Activated naive CD4-positive, alpha-beta T cell treated with anti-CD3 and anti-CD28 coated beads, Interleukin-2, amount 50 U/mL, for 24 hours (primary cell): ENCODE results near the gene C1orf21.

Experiments used
- H3K27ac Mint-ChIP-seq: one replicate; pipeline ENCODE4 v1.8.0; 2021; ENCODE audit warnings: mild to moderate bottlenecking, mixed read lengths
- H3K27me3 Mint-ChIP-seq: one replicate; pipeline ENCODE4 v1.8.0; 2021; ENCODE audit warnings: mixed read lengths
- H3K36me3 Mint-ChIP-seq: one replicate; pipeline ENCODE4 v1.8.0; 2021; ENCODE audit warnings: mixed read lengths
- H3K4me1 Mint-ChIP-seq: one replicate; pipeline ENCODE4 v1.8.0; 2021; ENCODE audit warnings: mixed read lengths
- H3K4me3 Mint-ChIP-seq: one replicate; pipeline ENCODE4 v1.8.0; 2021; ENCODE audit warnings: mild to moderate bottlenecking, mixed read lengths
- H3K9me3 Mint-ChIP-seq: one replicate; pipeline ENCODE4 v1.8.0; 2021; ENCODE audit warnings: mixed read lengths

C1orf21 gene

GRCh38 chr1:184626076-184627006 is 239.5 kb downstream of the C1orf21 start:
- H3K36me3 Mint-ChIP-seq, result no peaks in the 10 kb centered on the region
- H3K4me3 Mint-ChIP-seq, result no peak overlapping the region
- no peaks in the 10 kb centered on the region for H3K4me1 Mint-ChIP-seq
- no peaks in the 10 kb centered on the region for H3K9me3 Mint-ChIP-seq
- H3K27me3 Mint-ChIP-seq, result peaks cover 2% of the 10 kb centered on the region
- no peak overlapping the region for H3K27ac Mint-ChIP-seq

GRCh38 chr1:184627007-184627341 is 240.1 kb downstream of the C1orf21 start:
- Mint-ChIP-seq H3K9me3 (no peaks in the 10 kb centered on the region), H3K36me3 (no peaks in the 10 kb centered on the region), H3K27ac (no peak overlapping the region), H3K27me3 (peaks cover 2% of the 10 kb centered on the region), H3K4me3 (no peak overlapping the region), H3K4me1 (no peaks in the 10 kb centered on the region)

- H3K4me3 Mint-ChIP-seq, result no peak overlapping the region
- no peak overlapping the region for H3K27ac Mint-ChIP-seq
- H3K4me1 Mint-ChIP-seq, result no peaks in the 10 kb centered on the region
- no peaks in the 10 kb centered on the region for H3K36me3 Mint-ChIP-seq
- H3K9me3 Mint-ChIP-seq, result no peaks in the 10 kb centered on the region
- peaks cover 2% of the 10 kb centered on the region for H3K27me3 Mint-ChIP-seq
Observed at GRCh38 chr1:184629266-184629665, 242.4 kb downstream of the C1orf21 start.

GRCh38 chr1:184630679-184631060 is 243.8 kb downstream of the C1orf21 start:
- Mint-ChIP-seq H3K4me1 (no peaks in the 10 kb centered on the region), H3K9me3 (no peaks in the 10 kb centered on the region), H3K36me3 (no peaks in the 10 kb centered on the region), H3K27ac (no peak overlapping the region), H3K27me3 (no peaks in the 10 kb centered on the region), H3K4me3 (no peak overlapping the region)

- Mint-ChIP-seq H3K9me3 (no peaks in the 10 kb centered on the region), H3K4me1 (no peaks in the 10 kb centered on the region), H3K4me3 (no peak overlapping the region), H3K36me3 (no peaks in the 10 kb centered on the region), H3K27me3 (no peaks in the 10 kb centered on the region), H3K27ac (no peak overlapping the region)
Observed at GRCh38 chr1:184632415-184633175, 245.8 kb downstream of the C1orf21 start.

GRCh38 chr1:184633785-184634184 is 247.0 kb downstream of the C1orf21 start:
- H3K9me3 Mint-ChIP-seq, result no peaks in the 10 kb centered on the region
- no peaks in the 10 kb centered on the region for H3K27me3 Mint-ChIP-seq
- no peaks in the 10 kb centered on the region for H3K36me3 Mint-ChIP-seq
- no peak overlapping the region for H3K27ac Mint-ChIP-seq
- no peaks in the 10 kb centered on the region for H3K4me1 Mint-ChIP-seq
- H3K4me3 Mint-ChIP-seq, result no peak overlapping the region

GRCh38 chr1:184634296-184634695 is 247.5 kb downstream of the C1orf21 start:
- H3K9me3 Mint-ChIP-seq, result no peaks in the 10 kb centered on the region

GRCh38 chr1:184635347-184635979 is 248.6 kb downstream of the C1orf21 start:
- no peaks in the 10 kb centered on the region for H3K27me3 Mint-ChIP-seq
- no peaks in the 10 kb centered on the region for H3K4me1 Mint-ChIP-seq
- no peaks in the 10 kb centered on the region for H3K9me3 Mint-ChIP-seq
- H3K36me3 Mint-ChIP-seq, result no peaks in the 10 kb centered on the region
- no peak overlapping the region for H3K4me3 Mint-ChIP-seq
- no peak overlapping the region for H3K27ac Mint-ChIP-seq

More at GRCh38 chr1:184634296-184634695, 247.5 kb downstream of the C1orf21 start:
- H3K36me3 Mint-ChIP-seq, result no peaks in the 10 kb centered on the region
- H3K4me3 Mint-ChIP-seq, result no peak overlapping the region
- H3K4me1 Mint-ChIP-seq, result no peaks in the 10 kb centered on the region
- H3K27me3 Mint-ChIP-seq, result no peaks in the 10 kb centered on the region
- H3K27ac Mint-ChIP-seq, result no peak overlapping the region

- H3K27me3 Mint-ChIP-seq, result no peaks in the 10 kb centered on the region
- no peak overlapping the region for H3K4me3 Mint-ChIP-seq
- no peaks in the 10 kb centered on the region for H3K9me3 Mint-ChIP-seq
- no peak overlapping the region for H3K27ac Mint-ChIP-seq
- H3K4me1 Mint-ChIP-seq, result no peaks in the 10 kb centered on the region
- no peaks in the 10 kb centered on the region for H3K36me3 Mint-ChIP-seq
Observed at GRCh38 chr1:184635980-184636431, 249.2 kb downstream of the C1orf21 start.

- Mint-ChIP-seq H3K4me1 (no peaks in the 10 kb centered on the region), H3K36me3 (no peaks in the 10 kb centered on the region), H3K9me3 (no peaks in the 10 kb centered on the region), H3K4me3 (no peak overlapping the region), H3K27ac (no peak overlapping the region), H3K27me3 (peaks cover 3% of the 10 kb centered on the region)
Observed at GRCh38 chr1:184637664-184638240, 250.9 kb downstream of the C1orf21 start.

- Mint-ChIP-seq H3K4me3 (no peak overlapping the region), H3K27me3 (peaks cover 3% of the 10 kb centered on the region), H3K9me3 (no peaks in the 10 kb centered on the region), H3K36me3 (no peaks in the 10 kb centered on the region), H3K4me1 (no peaks in the 10 kb centered on the region), H3K27ac (no peak overlapping the region)
Observed at GRCh38 chr1:184639205-184639604, 252.4 kb downstream of the C1orf21 start.

GRCh38 chr1:184640505-184640904 is 253.7 kb downstream of the C1orf21 start:
- H3K27me3 Mint-ChIP-seq, result peaks cover 5% of the 10 kb centered on the region

GRCh38 chr1:184641894-184642293 is 255.1 kb downstream of the C1orf21 start:
- Mint-ChIP-seq H3K9me3 (no peaks in the 10 kb centered on the region), H3K36me3 (no peaks in the 10 kb centered on the region), H3K4me3 (no peak overlapping the region), H3K27ac (no peak overlapping the region), H3K4me1 (no peaks in the 10 kb centered on the region), H3K27me3 (peaks cover 5% of the 10 kb centered on the region)

More at GRCh38 chr1:184640505-184640904, 253.7 kb downstream of the C1orf21 start:
- no peaks in the 10 kb centered on the region for H3K4me1 Mint-ChIP-seq
- H3K27ac Mint-ChIP-seq, result no peak overlapping the region
- no peak overlapping the region for H3K4me3 Mint-ChIP-seq
- no peaks in the 10 kb centered on the region for H3K36me3 Mint-ChIP-seq
- H3K9me3 Mint-ChIP-seq, result no peaks in the 10 kb centered on the region

- no peaks in the 10 kb centered on the region for H3K9me3 Mint-ChIP-seq
- H3K4me3 Mint-ChIP-seq, result no peak overlapping the region
Observed at GRCh38 chr1:184643661-184644060, 256.8 kb downstream of the C1orf21 start.

GRCh38 chr1:184644771-184645170 is 257.9 kb downstream of the C1orf21 start:
- peaks cover 5% of the 10 kb centered on the region for H3K27me3 Mint-ChIP-seq
- H3K4me3 Mint-ChIP-seq, result no peak overlapping the region
- no peaks in the 10 kb centered on the region for H3K36me3 Mint-ChIP-seq
- no peaks in the 10 kb centered on the region for H3K9me3 Mint-ChIP-seq
- H3K27ac Mint-ChIP-seq, result no peak overlapping the region
- no peaks in the 10 kb centered on the region for H3K4me1 Mint-ChIP-seq

More at GRCh38 chr1:184643661-184644060, 256.8 kb downstream of the C1orf21 start:
- H3K27me3 Mint-ChIP-seq, result peaks cover 5% of the 10 kb centered on the region
- no peaks in the 10 kb centered on the region for H3K36me3 Mint-ChIP-seq
- H3K27ac Mint-ChIP-seq, result no peak overlapping the region
- H3K4me1 Mint-ChIP-seq, result no peaks in the 10 kb centered on the region
